Colonic mucosa (tissue), 4 donors: ENCODE data around the gene DPYSL3. TPM values are rescaled to one million over a fixed set of nuclear protein-coding genes. Genes with fewer than 3 reads are reported as not detected.

Source experiments
- DNase-seq: peaks from one replicate; pipeline ENCODE4 v3.0.0-alpha.2; 2020
- H3K27ac ChIP-seq: fragments of 200-600 bp; one replicate; pipeline ENCODE4 v1.8.0; 2021
- H3K27me3 ChIP-seq: fragments of 200-600 bp; one replicate; pipeline ENCODE4 v1.8.0; 2021
- H3K36me3 ChIP-seq: fragments of 200-600 bp; one replicate; pipeline ENCODE4 v1.8.0; 2021
- H3K4me1 ChIP-seq: fragments of 200-600 bp; one replicate; pipeline ENCODE4 v1.8.0; 2021; ENCODE audit warnings: mild to moderate bottlenecking
- H3K4me3 ChIP-seq: fragments of 200-600 bp; one replicate; pipeline ENCODE4 v1.8.0; 2021
- H3K9ac ChIP-seq, 2 donors: one replicate each; pipeline ENCODE4 v1.7.0; 2013; ENCODE audit warnings: control low read depth in 2 of 2, low read depth in 2 of 2, low read length in 2 of 2
- H3K9me3 ChIP-seq: fragments of 200-600 bp; one replicate; pipeline ENCODE4 v1.8.0; 2021
- CTCF ChIP-seq: fragments of 200-600 bp; IDR thresholded peaks from one replicate; pipeline ENCODE4 v1.8.0; 2022; ENCODE audit warnings: antibody characterized with exemption, mild to moderate bottlenecking
- intact Hi-C: fragments of 100-400 bp; cut with DNase I; formaldehyde crosslinking; loops from one replicate; pipeline ENCODE4 v1.14.1; 2022
- total RNA-seq, 2 donors: library from RNA; stranded (reverse); fragmentation: NEBNext Ultra II Directional in 1 of 2; extraction: Animal tissue kit (Norgen Biotek cat#: 25700) in 1 of 2; gene quantifications; one replicate each; pipeline ENCODE4 v1.2.1, GENCODE V29; 2021
- donor health status: healthy.
- donor health status: DM: no; HTN: no; CAD: no.
- donor health status: DM: no; HTN: no; CAD: no.

The DPYSL3 gene
- total RNA-seq, 2 donors from 2014 or later = 8.8 to 32.2 TPM

GRCh38 chr5:147467973-147468508 lies 41.8 kb downstream of the DPYSL3 start:
- no peak for TF ChIP-seq CTCF
- H3K9me3 ChIP-seq = no peaks in the 10 kb centered on the region
- no peak overlapping the region for H3K4me3 ChIP-seq
- no peaks in the 10 kb centered on the region for H3K36me3 ChIP-seq
- H3K4me1 ChIP-seq = no peaks in the 10 kb centered on the region
- DNase-seq = no peak
- no peak overlapping the region for H3K9ac ChIP-seq
- no peaks in the 10 kb centered on the region for H3K27me3 ChIP-seq
- H3K27ac ChIP-seq = no peak overlapping the region
- intact Hi-C loops = no loop called here

GRCh38 chr5:147466360-147466980 lies 43.4 kb downstream of the DPYSL3 start:
- Histone ChIP-seq H3K9me3 (no peaks in the 10 kb centered on the region), H3K27me3 (no peaks in the 10 kb centered on the region), H3K27ac (no peak overlapping the region), H3K36me3 (no peaks in the 10 kb centered on the region), H3K4me1 (no peaks in the 10 kb centered on the region), H3K9ac (no peak overlapping the region), H3K4me3 (no peak overlapping the region)
- no peak for TF ChIP-seq CTCF
- intact Hi-C loops = no loop called here
- no peak for DNase-seq

- no peak for TF ChIP-seq CTCF
- H3K36me3 ChIP-seq = no peaks in the 10 kb centered on the region
- DNase-seq = no peak
- H3K4me1 ChIP-seq = no peaks in the 10 kb centered on the region
- no peaks in the 10 kb centered on the region for H3K27me3 ChIP-seq
- intact Hi-C loops = no loop called here
- no peak overlapping the region for H3K4me3 ChIP-seq
- no peaks in the 10 kb centered on the region for H3K9me3 ChIP-seq
- H3K9ac ChIP-seq = no peak overlapping the region
- H3K27ac ChIP-seq = no peak overlapping the region
Measured at GRCh38 chr5:147465747-147466146, 44.1 kb downstream of the DPYSL3 start.

GRCh38 chr5:147464211-147464610 lies 45.7 kb downstream of the DPYSL3 start:
- Histone ChIP-seq H3K36me3 (no peaks in the 10 kb centered on the region), H3K4me3 (no peak overlapping the region), H3K4me1 (no peaks in the 10 kb centered on the region), H3K9ac (no peak overlapping the region), H3K27ac (no peak overlapping the region), H3K27me3 (no peaks in the 10 kb centered on the region), H3K9me3 (no peaks in the 10 kb centered on the region)
- intact Hi-C loops = loop anchor here (5.0 kb wide), 1 partner anchor 93 kb away; no protein-coding TSS in a partner anchor
- no peak for TF ChIP-seq CTCF
- DNase-seq = no peak

GRCh38 chr5:147461915-147462314 lies 48.0 kb downstream of the DPYSL3 start:
- intact Hi-C loops = loop anchor here (5.0 kb wide), 1 partner anchor 95 kb away; no protein-coding TSS in a partner anchor
- H3K36me3 ChIP-seq = no peaks in the 10 kb centered on the region
- H3K4me1 ChIP-seq = no peaks in the 10 kb centered on the region
- H3K27me3 ChIP-seq = no peaks in the 10 kb centered on the region
- H3K9me3 ChIP-seq = no peaks in the 10 kb centered on the region
- no peak for TF ChIP-seq CTCF
- H3K9ac ChIP-seq = no peak overlapping the region
- no peak for DNase-seq
- no peak overlapping the region for H3K4me3 ChIP-seq
- H3K27ac ChIP-seq = no peak overlapping the region
